ENCODE data around the gene SLC27A2.
"Not testable (repeated sequence)": the region's sequence is repeated elsewhere in the genome, so short reads cannot be mapped to it uniquely, and the experiment has no call there.

GRCh38 chr15:50172360-50172895 lies 9.6 kb upstream of the SLC27A2 start:
- not testable (repeated sequence) for TF ChIP-seq POLR2AphosphoS5 (IDR thresholded peaks at IDR 0.05; ENCODE audit: borderline replicate concordance, low read depth, low read length); EZH2 (IDR thresholded peaks at IDR 0.05); FOXP2 (optimal IDR thresholded peaks at IDR 0.05; ENCODE audit: control extremely low read depth, extremely low read length, insufficient read depth)
